Skin epidermis (tissue), 12 donors: ENCODE data around the gene LMNA.

Source experiments
- H3K27ac ChIP-seq, 21 experiments: fragments of 200-600 bp; sonication (generic) in 11 of 21; one replicate each; pipeline ENCODE4 v1.5.0; 2020; ENCODE audit warnings: mild to moderate bottlenecking in 3 of 21, inconsistent platforms in 2 of 21, moderate library complexity in 2 of 21
- H3K4me3 ChIP-seq, 7 experiments: fragments of 200-600 bp; sonication (generic) in 2 of 7; one replicate each; pipeline ENCODE4 v1.5.0; 2020; ENCODE audit warnings: inconsistent platforms in 2 of 7, mild to moderate bottlenecking in 2 of 7, moderate library complexity in 1 of 7

The LMNA gene

DNA sequence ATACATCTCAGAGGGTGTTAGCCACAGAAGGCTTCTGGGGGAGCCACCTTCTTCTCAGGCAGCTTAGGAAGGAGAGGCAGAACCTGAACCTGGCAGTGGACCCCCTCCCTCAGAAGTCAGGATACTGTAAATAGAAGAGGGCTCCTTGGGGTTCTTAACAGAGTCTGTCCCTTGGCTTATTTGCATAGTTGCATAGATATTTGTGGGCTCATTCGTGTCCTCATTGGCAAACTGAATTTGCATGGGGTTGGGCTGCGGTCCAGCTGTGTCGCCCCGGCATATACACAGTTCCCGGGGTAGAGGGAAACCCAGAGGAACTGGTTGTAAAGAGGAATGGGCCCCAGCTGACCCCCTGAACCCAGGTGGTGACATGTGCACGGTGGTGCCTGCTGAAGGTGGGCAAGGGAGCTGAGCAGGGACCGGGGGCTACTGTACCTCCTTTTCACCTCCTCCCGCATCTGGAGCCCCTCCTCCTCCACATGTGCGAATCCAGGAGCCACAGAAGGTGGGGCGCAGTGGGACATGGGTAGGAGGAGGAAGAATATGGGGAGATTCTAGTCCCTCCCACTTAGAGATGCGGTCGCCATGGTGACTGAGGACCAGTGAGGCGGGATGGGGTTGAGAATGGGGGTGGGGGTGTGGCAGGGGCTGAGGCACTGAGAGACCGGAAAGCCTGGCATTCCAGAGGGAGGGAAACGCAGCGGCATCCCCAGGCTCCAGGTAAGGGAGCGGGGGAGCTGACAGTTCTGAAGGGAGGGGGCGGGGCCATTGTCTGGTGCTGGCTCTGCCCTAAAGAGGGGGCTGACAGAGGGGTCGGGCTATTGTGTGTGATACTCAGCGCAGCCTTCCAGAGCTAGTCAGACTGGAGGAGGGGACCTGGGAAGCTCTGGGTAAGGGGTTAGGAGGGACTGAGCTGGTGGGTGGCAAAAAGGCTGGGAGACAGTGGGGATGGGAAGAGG, 35.1 kb downstream of the LMNA start:
- no peak overlapping the region for H3K4me3 ChIP-seq

DNA sequence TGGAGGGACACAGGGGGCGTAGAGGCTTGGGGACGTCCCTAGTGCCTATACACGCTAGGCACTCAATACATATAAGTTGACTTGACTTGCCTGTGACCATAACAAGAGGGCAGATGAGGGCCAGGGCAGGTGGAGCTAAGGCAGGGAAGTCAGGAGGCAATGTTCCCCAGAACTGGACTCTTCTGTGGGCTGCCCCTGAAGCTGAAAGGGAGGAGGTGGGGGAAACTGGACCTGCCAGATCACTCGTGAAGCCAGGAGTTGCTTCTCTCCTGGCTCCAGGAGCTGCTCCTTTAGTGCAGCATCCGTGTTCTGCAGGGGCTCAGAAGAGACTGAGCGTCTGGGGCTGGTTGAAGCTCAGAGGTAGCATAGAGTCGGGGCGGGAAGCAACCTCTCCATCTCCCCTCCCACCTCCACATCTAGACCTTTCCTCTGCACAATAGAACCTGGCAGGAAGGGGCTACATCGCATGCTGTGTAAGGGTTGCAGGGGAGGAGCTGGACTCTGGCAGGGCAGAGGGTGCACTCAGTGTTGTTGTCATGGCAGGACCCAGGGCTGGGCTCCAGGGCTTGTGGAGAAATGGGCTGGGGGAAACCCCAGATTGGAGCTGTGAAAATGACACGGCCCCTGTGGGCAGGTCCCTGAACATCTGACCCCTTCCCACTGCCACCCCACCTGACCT, 36.0 kb downstream of the LMNA start:
- Histone ChIP-seq H3K4me3 (no peak overlapping the region), H3K27ac (peak overlapping the region in 6 of 21 experiments; percentile 5 to 66 (median 32))

More for the DNA sequence above, 35.1 kb downstream of the LMNA start:
- peak overlapping the region in 2 of 21 experiments; percentile 25 to 73 for H3K27ac ChIP-seq

DNA sequence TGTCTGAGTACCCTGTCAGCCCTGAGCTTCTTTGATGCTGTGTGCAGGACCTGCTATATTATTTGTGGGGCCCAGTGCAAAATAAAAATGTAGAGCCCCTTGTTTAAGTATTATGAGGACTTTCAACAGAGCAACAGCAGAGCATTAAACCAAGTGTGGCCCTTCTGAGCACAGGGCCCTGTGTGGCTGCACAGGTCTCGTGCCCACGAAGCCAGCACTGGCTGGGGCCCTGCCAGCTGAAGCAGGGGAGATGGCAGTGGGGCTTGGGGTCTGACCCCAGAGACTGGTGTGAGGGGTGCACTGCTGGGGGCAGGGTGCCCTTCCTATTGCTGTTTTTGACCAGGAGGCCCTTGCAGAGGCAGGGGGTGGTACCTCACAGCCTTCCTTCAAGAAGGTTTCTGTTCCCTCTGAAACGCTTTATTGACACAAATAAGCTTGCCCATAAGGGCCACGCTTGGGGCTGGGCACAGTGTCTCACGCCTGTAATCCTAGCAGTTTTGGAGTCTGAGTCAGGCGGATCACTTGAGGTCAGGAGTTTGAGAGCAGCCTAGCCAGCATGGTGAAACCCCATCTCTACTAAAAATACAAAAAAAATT, 36.7 kb downstream of the LMNA start:
- H3K27ac ChIP-seq = peak overlapping the region in 6 of 21 experiments; percentile 10 to 66 (median 32)
- no peak overlapping the region for H3K4me3 ChIP-seq

DNA sequence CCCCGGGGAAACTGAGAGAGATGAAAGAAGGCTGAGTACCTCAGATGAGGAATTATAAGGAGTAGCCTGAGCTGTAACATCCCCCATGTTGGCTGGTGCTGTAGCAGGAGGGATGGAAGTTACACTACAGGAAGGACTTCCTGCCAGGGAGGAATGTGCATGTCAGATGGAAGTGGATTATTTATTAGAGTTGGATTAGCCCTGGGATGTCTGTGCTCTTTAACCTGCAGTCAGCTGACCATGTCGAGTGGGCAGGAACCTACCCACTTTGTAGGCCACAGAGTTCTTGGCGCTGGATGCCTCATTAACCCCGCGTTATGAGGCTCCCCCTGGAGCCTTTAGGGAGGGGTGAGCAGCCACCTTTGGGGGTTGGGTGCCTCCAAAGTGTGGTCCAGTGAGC, 38.1 kb downstream of the LMNA start:
- Histone ChIP-seq H3K27ac (peak overlapping the region in 15 of 21 experiments; percentile 5 to 88 (median 80)), H3K4me3 (no peak overlapping the region)

DNA sequence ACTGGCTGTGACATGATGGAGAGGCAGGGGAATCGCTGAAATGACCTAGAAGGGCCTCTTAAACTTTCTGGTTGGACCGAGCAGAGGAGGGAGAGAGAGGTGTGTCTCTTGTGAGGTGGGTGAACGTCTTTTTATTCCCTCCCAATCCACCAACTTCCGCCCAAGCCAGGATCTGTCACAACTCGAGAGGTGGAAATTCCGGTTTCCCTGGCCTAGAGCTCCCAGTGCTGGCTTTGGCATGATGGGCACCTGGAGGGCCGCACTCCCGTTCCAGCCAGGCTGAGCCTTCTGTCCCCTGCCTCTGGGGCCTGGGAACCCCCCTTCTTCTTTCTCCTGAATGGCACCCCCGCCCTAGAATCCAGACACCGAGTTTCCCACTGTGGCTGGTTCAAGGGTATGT, 38.9 kb downstream of the LMNA start, which contains the start of gene SEMA4A:
Gene SEMA4A (plus strand): TSS at position 224 of the 400 bp plus-strand sequence. CDS start 994 bp downstream, outside the sequence.
- H3K27ac ChIP-seq = peak within 1 kb of the TSS; percentile 29 to 88 (median 79)

DNA sequence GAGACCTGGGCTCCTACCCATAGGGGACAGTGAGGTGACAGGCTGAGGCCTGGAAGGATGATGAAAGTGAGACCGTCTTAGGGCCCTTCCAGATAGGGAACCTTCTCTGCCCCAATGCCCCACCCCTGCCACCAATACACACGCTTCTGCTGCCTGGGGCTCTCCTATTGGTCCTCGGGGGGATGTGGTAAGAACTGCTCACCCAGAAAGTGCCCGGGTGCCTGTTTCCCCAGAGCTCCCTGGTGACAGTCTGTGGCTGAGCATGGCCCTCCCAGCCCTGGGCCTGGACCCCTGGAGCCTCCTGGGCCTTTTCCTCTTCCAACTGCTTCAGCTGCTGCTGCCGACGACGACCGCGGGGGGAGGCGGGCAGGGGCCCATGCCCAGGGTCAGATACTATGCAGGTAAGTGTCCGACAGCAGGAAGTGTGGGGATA, 39.8 kb downstream of the LMNA start:
- peak overlapping the region in 5 of 7 experiments; percentile 7 to 34 (median 26) for H3K4me3 ChIP-seq
- H3K27ac ChIP-seq = peak overlapping the region in 19 of 21 experiments; percentile 38 to 88 (median 80)

More for the DNA sequence above, 38.9 kb downstream of the LMNA start, which contains the start of gene SEMA4A:
- peak within 1 kb of the TSS; percentile 3 to 34 (median 26) for H3K4me3 ChIP-seq

DNA sequence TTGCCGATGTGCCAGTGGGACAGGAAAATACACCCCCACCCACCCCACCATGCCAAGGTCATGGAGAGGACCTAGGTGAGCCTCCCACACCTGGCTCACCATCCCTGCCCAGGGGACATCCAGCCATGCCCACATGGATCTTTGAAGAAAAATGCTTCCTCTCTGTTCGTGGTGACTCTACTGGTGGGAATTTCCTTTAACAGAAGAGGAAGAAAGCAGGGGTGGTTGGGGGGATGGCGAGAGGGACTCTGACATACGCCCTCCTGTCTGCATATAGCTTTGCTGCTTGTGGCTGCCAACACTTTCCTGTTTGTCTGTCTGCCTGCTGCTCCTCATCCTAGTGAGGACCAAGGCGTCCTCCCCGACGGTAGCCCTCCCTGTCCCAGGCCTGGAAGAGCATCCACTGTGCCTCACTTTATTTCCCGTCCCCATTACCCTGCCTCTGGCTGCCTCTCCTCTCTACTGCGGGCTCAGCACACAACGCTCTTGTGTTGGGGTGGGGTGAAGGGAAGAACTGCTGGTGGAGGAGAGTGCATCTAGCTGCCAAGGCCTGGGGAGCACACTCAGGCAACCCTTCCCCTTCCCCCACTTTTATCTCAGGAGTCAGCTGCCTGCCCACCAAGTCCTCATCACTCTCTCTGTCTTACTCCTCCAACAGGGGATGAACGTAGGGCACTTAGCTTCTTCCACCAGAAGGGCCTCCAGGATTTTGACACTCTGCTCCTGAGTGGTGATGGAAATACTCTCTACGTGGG, 41.4 kb downstream of the LMNA start:
- peak overlapping the region in 5 of 21 experiments; percentile 10 to 88 (median 84) for H3K27ac ChIP-seq

DNA sequence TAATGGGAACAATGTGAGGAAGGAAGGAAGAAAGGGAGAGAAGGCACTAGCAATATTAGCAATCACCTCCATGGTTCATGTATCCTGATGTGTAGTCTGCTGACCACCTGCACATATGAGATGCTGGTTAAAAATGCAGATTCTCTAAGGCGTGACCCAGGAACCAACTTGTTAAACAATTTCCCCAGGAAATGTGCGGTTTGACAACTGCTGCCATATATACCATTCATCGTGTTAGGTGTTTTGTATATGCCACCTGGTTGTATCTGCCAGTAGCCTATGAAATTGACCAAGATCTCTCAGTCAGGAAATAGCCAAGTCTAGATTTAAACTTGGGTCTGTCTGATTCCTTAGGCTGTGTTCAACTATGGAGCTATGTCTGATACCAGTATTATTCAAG, 43.0 kb downstream of the LMNA start:
- H3K4me3 ChIP-seq = no peak overlapping the region
- H3K27ac ChIP-seq = no peak overlapping the region

More for the DNA sequence above, 41.4 kb downstream of the LMNA start:
- H3K4me3 ChIP-seq = peak overlapping the region in 1 of 7 experiments; percentile 13

DNA sequence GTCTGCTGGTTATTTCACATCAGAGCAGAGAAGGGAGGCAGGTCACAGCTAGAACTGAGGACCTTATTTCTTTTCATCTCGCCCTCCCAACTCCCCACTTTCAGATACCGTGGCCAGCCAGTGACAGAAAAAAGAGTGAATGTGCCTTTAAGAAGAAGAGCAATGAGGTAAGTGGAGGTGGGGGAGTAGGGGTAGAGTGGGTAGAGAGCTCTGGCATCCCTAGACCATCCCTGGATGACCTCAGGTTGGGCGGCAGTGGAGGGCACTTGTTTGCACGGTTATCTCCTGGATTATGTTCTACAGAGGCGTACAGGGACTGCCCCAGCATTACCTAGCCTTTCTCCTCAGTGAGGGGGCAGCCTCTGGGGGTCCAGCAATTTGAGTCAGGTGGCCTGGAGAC, 43.5 kb downstream of the LMNA start:
- H3K4me3 ChIP-seq = no peak overlapping the region
- peak overlapping the region in 1 of 21 experiments; percentile 11 for H3K27ac ChIP-seq

DNA sequence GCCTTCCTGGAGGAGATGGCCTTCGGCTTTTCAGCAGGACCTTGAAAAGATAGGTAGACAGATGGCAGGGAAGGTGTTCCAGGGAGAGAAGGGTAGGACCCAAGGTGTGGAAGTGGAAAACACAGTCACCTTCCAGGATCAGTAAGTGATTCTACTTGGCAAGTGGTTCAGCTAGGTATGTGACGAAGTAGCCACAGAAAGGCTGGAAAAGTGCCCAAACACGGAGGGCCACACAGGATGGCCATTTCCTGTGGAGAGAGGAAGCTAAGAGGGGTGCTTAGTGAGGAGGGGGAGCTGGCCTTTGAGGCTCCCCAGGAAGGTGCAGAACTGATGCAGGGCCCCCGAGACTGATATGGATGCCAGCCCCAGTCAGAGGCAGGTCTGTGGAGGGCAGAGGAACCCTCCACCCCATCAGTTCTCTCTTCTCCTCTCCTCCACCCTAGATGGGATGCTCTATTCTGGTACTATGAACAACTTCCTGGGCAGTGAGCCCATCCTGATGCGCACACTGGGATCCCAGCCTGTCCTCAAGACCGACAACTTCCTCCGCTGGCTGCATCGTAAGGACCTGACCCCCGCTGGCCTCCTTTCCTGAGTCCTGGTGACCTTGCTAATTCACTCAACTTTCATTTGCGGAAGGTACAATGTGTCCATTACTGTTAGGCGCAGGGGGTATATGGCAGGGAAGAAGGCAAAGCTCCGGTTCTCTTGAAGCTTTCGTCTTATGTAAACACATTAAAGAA, 45.7 kb downstream of the LMNA start:
- H3K27ac ChIP-seq = peak overlapping the region in 13 of 21 experiments; percentile 13 to 83 (median 73)
- peak overlapping the region in 2 of 7 experiments; percentile 30 to 37 for H3K4me3 ChIP-seq

DNA sequence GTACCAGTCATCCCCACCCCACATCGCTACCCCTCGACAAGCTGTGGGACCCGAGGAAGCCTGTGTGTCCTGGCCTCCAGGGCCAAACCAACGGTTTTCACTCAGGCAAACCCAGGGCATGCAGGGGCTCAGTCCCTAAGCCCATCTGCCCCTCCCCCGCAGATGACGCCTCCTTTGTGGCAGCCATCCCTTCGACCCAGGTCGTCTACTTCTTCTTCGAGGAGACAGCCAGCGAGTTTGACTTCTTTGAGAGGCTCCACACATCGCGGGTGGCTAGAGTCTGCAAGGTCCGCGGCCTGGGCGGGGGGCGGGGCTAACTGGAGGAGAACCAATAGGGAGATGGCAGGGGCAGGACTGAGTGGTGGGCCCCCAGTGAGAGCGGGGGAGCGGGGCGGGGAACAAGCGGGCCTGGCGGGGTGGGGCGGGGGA, 46.2 kb downstream of the LMNA start:
- H3K4me3 ChIP-seq = peak overlapping the region in 5 of 7 experiments; percentile 18 to 37 (median 24)

DNA sequence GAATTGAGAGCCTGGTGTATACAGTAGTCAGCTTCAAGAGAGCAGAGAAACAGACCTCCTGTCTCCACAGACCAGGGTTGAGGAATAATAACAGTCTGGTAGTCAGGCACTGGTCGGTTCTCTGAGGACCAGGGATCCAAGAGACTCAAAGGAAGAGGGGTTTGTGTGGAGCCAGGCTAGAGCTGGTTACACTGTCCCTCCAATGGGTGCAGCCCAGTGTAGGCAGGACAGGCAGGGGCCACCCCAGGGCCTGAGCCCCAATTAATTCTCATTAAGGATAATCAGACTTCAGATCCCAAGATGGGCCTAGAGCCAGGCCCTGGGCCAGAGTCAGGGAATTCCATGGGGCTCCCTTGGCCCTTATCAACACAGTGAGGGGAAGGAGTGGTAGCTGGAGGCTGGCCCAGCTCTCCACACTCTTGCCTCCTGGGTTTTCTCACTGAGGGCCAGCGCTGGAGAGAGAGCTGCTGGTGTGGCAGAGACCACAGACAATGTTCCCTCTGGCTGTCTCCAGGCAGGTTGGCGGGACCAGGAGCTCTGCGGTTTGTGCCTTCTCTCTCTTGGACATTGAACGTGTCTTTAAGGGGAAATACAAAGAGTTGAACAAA, 48.0 kb downstream of the LMNA start:
- Histone ChIP-seq H3K27ac (peak overlapping the region in 8 of 21 experiments; percentile 2 to 82 (median 66)), H3K4me3 (no peak overlapping the region)

More for the DNA sequence above, 46.2 kb downstream of the LMNA start:
- H3K27ac ChIP-seq = peak overlapping the region in 17 of 21 experiments; percentile 13 to 83 (median 72)

DNA sequence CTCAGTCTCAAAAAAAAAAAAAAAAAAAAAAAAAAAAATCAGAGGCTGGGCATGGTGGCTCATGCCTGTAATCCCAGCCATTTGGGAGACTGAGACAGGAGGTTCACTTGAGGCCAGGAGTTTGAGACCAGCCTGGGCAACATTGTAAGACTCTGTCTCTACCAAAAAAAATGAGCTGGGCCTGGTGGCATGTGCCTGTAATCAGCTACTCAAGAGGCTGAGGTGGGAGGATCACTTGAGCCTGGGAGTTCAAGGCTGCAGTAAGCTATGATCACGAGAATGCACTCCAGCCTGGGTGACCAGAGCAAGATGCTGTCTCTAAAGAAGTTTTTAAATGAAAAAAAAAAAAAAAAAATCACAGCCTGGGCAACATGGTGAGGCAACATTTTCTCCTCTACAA, 49.2 kb downstream of the LMNA start:
- H3K4me3 ChIP-seq = no peak overlapping the region

DNA sequence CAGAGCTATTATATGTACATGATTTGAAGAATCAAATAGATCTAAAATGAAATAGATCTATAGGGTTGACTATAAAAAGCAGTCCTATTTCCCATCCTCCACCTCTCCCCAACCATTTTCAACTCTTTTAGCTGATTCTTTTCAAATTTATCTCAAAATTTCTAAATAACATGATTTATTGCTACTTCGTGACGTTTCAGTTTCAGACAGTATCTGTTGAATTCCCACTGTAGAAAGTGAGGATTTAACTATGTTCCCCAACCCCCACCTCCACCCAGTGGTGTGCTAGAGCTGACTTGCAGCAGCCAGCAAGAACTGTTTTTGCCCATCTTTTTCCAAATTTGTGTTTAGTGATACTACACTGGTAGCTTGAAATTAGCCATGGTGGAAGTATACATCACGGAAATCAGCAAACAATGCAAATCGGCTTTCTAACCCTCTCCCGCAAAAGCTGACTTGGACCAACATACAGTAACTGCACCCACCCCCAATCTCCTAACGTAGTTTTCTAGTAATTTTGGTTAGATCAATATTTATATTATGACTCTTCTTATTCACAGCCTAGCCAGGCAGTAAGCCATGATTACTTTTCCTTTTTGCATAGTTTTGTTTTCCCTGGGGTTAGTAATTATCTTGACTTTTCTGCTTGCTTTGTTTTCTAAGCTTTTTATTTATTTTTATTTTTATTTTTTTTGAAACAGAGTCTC, 49.8 kb downstream of the LMNA start:
- no peak overlapping the region for H3K4me3 ChIP-seq

More for the DNA sequence above, 49.2 kb downstream of the LMNA start:
- no peak overlapping the region for H3K27ac ChIP-seq

DNA sequence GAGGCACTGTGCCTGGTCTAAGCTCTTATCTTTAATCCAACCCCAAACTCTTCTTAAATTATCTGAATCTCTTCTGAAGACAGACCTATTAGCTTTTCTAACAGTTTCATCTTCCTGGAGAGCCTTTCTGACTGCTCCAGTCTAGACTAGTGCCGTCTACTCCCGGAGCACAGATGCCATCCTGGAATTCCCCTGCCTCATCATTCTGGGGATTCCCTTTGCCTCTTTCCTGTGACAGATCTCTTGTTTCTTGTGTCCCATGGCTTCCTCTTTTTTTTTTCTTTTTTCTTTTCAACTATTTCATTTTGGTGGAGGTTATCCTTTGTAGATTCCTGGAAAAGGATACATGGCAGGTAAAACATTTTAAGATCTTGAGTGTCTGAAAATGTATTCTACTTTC, 50.6 kb downstream of the LMNA start:
- Histone ChIP-seq H3K27ac (peak overlapping the region in 1 of 21 experiments; percentile 55), H3K4me3 (no peak overlapping the region)

More for the DNA sequence above, 49.8 kb downstream of the LMNA start:
- H3K27ac ChIP-seq = peak overlapping the region in 1 of 21 experiments; percentile 55

DNA sequence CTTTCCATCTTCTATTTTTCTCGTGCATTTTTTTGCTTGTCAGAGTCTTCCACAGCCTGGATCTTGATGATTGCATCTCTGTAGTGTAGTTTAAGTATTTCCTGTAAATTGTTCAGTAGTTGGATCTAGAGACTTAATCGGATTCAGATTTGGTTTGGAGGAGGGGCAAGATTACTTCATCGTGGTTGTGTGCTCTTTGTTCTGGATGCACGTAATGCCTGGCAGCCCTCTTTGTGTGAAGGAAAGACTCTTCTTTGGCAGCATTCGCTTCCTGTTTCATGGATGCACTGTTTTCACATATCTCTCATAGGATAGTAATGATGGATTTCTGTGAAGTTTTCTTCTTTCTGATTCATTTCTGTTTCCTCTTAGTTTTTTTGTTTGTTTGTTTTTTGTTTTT, 53.0 kb downstream of the LMNA start:
- Histone ChIP-seq H3K27ac (no peak overlapping the region), H3K4me3 (no peak overlapping the region)
